ENCODE measurements around the gene FBXO2. TPM values are rescaled to one million over a fixed set of nuclear protein-coding genes. Genes with fewer than 3 reads are reported as not detected.

The FBXO2 gene
- total RNA-seq, 2 experiments from 2014 or later, result 1.3 to 1.8 TPM

DNA sequence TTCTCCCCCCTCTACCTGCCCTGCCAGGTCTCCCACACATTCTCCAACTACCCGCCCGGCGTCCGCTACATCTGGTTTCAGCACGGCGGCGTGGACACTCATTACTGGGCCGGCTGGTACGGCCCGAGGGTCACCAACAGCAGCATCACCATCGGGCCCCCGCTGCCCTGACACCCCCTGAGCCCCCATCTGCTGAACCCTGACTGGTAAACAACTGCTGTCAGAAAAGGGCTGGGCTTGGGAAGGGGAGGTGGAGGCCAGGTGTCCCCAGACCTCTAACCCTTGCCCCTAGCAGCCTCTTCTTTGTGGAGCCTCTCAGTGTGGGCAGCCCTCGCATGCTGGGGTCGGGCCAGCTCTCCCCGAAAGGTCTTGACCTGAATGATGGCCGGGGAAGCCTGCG, 6.9 kb upstream of the FBXO2 start:
- ChIA-PET CTCF (interaction anchor here (3.3 kb wide), 1 partner anchor 11 kb away, joined by 15 read pairs; no protein-coding TSS in a partner anchor), POLR2A (no interaction called here)

DNA sequence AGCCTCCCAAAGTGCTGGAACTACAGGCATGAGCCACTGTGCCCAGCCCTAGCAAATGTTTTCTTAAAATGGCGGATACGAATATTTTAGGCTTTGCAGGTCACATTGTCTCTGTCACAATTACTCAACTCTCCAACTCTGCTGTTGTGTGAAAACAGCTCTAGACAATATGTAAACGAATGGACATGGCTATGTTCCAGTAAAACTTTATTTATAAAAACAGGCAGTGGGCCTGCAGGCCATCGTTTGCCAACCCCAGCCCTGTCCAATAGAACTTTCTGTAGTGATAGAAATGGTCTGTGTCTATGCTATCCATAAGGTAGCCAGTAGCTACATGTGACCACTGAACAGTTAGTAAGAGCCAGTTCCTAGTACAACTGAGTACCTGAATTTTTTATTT, 5.5 kb upstream of the FBXO2 start:
- CTCF ChIA-PET, result interaction anchor here (1.0 to 3.3 kb wide), 2 partner anchors 9 to 76 kb away, joined by 3 to 15 read pairs; partner anchors contain the start of gene AGTRAP
- POLR2A ChIA-PET, result interaction anchor here (0.6 to 1.2 kb wide), 2 partner anchors 11 to 417 kb away, joined by 3 to 4 read pairs; no protein-coding TSS in a partner anchor

DNA sequence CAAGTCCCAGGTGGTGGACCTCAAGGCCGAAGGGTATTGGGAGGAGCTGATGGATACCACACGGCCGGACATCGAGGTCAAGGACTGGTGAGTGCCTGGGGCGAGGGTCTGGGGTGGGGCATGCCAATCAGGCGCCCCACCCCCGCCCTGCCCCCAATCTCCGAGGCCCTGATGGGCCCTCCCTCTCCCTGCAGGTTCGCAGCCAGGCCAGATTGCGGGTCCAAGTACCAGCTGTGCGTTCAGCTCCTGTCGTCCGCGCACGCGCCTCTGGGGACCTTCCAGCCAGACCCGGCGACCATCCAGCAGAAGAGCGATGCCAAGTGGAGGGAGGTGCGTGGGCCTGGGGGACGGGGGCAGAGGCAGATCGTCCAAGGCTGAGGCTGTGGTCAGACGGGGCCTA, 4.3 kb upstream of the FBXO2 start:
- CTCF ChIA-PET, result interaction anchor here (1.2 to 3.3 kb wide), 3 partner anchors 8 to 61 kb away, joined by 3 to 15 read pairs (median 4); no protein-coding TSS in a partner anchor
- POLR2A ChIA-PET, result no interaction called here

DNA sequence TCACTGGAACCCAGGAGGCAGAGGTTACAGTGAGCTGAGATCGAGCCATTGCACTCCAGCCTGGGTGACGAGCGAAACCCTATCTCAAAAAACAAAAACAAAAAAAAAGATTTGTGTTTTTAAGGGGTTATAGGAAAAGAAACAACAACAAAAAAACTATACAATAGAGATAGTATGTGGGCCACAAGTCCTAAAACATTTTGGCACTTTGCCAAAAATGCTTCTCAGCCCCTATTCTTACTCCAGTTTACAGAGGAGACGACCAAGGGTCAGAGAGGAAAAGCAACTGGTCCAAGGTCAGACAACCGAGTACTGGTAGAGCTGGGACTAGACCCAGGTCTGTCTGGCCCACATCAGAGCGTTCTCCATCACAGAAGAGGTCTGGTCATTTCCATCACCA, 3.4 kb upstream of the FBXO2 start:
- ChIA-PET POLR2A (no interaction called here), CTCF (interaction anchor here (0.6 to 1.2 kb wide), 2 partner anchors 62 to 402 kb away, joined by 3 read pairs; no protein-coding TSS in a partner anchor)

DNA sequence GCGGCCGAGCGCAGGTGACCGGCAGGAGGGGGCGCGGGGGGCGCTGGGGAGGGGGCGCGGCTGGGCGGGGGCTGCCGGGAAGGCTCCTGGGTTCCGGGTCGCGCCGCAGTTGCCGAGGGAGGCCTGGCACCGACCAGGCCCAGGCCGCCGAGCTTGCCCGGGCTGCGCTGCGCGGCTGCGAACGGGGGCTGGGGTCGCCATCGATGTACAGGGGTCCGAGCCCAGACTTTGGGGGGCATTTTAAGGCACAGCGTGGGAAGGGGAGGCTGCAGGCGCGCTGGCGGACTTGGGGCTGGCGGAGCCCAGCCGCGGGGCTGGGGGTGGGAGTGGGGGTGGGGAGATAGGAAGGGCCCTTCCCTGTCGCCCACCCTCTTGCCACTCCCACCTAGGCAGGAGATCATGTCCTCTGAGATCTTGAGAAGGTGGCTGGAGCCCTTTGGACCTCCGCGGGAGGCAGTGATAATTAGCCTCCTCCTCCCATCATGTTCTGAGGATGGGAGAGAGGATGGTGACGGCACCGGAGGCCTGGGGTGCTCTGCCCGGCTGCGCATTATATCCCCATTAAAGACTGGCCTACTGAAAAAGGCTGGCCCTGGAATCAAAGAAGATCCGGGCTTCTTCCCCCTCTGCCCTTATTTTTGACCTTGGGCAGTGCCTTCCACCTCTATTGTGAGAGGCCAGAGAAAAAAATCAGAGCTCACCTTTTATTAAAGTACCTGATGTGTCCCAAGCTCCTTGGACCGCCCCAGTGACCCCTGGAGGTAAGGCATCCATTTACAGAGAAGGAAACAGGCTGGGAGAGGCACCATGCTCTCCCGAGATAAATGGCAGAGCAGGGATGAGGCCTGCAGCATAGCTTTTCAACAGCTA, 945 bp upstream of the FBXO2 start:
- ChIA-PET CTCF (interaction anchor here (0.9 to 14.2 kb wide), 5 partner anchors 9 to 68 kb away, joined by 3 to 133 read pairs (median 4); partner anchors contain the start of genes FBXO6 and MAD2L2), POLR2A (interaction anchor here (0.6 to 1.8 kb wide), 3 partner anchors 9 to 211 kb away, joined by 3 to 5 read pairs (median 5); partner anchors contain the start of genes FBXO6 and MAD2L2)

DNA sequence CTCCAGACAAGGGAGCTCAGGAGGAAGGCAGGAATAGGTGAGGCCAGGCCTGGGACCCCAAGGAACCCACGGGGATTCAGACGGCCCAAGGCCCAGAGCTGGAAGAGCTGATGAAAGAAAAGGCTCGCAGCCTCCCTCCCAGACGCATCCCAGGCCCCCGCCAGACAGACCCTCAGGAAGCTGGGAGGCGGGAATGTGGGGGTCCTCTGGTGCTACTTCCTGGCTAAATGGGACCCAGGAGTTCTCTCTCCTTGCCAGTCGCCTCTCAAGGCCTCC, 430 bp downstream of the FBXO2 start:
- ChIA-PET POLR2A (interaction anchor here (1.1 to 1.5 kb wide), 2 partner anchors 11 to 254 kb away, joined by 3 to 6 read pairs; no protein-coding TSS in a partner anchor), CTCF (interaction anchor here (1.7 to 14.2 kb wide), 3 partner anchors 10 to 69 kb away, joined by 7 to 133 read pairs (median 24); partner anchors contain the start of gene FBXO6)

DNA sequence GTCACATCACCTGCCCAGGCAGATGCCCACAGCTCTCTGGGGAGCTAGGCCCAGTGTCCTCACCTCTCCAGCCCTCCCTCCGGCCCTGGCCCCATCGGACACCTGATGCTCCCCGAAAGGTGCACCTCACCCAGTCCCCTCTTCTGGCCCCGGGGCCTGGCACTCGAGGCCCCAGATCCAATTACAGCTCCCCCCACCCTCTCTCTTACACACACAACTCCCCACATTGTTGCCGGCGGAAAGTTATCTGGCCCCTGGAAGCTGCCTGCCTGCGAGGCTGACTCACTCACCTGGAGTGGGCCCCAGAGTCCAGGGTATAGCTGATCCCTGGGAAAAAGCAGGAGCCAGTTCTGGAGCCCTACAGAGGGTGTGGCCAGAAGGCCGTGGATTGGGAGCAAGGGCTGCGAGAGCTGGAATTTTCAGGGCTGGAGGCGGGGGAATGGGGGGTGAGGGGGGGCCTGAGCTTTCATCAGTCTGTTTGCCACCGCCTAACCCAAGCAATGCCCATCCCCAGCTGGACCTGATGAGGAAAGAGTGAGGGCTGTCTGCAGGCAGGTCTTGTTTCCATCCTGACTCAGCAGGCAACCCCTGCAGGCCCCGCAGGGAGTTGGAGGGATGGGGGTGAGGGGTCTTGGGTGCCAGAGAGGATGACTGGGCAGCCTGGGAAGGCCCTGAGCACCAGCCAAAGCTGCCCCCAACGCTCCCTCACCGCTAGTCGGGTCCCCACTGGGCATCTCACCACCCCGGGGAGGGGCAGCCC, 948 bp downstream of the FBXO2 start:
- ChIA-PET POLR2A (interaction anchor here (1.1 to 1.5 kb wide), 2 partner anchors 12 to 255 kb away, joined by 3 to 6 read pairs; no protein-coding TSS in a partner anchor), CTCF (interaction anchor here (1.2 to 14.2 kb wide), 4 partner anchors 9 to 69 kb away, joined by 3 to 133 read pairs (median 16); partner anchors contain the start of gene FBXO6)

DNA sequence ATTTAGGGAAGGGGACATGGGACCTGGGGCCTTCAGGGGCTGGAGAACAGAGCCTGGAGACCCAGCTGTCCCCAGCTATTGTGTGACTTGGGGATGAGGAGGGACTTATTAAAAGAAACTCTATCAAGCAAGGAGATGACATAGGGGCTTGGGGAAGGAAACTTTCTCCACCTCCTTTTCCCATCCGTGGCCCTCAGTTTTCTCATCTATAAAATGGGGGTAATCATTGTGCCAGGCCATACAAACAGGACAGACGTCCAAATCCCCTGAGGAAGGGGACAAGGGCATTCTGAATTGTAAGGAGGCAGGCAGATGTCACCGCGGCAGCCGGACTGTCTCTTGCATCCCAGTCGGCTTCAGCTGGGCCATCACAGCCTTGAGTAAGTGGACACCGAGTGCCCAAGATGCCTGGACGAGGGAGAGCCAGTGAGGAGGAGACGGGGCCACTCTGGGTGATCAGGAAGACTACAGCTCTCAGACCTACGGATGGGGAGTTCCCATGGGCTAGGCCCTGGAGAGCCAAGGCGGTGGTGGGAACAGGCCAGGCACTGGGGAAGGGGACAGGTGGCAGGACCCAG, 1.9 kb downstream of the FBXO2 start:
- CTCF ChIA-PET, result interaction anchor here (1.2 to 14.2 kb wide), 4 partner anchors 10 to 70 kb away, joined by 3 to 133 read pairs (median 16); partner anchors contain the start of gene FBXO6
- POLR2A ChIA-PET, result interaction anchor here (1.5 kb wide), 1 partner anchor 256 kb away, joined by 6 read pairs; no protein-coding TSS in a partner anchor

DNA sequence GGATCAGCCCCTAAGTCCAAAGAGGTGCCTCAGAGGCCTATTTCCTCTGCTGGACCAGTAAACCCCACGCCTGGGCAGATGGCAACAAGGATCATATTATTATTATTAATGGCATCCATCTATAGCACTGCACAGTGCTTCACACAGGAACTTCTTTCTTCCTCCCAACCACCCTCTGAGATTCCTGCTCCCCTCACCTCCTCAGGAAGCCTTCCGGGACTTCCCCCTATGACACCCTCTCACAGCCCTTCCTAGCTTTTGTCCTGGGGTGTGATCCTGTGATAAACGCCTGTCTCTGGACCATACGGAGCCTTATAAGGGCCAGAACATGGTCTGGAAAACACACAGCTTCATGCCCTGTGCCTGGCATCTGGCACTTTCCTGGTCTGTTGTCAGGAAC, 3.2 kb downstream of the FBXO2 start:
- ChIA-PET CTCF (interaction anchor here (1.2 to 14.2 kb wide), 9 partner anchors 9 to 91 kb away, joined by 3 to 133 read pairs (median 6); partner anchors contain the start of genes AGTRAP and FBXO6), POLR2A (interaction anchor here (1.1 to 2.0 kb wide), 2 partner anchors 14 to 69 kb away, joined by 5 to 12 read pairs; no protein-coding TSS in a partner anchor)

DNA sequence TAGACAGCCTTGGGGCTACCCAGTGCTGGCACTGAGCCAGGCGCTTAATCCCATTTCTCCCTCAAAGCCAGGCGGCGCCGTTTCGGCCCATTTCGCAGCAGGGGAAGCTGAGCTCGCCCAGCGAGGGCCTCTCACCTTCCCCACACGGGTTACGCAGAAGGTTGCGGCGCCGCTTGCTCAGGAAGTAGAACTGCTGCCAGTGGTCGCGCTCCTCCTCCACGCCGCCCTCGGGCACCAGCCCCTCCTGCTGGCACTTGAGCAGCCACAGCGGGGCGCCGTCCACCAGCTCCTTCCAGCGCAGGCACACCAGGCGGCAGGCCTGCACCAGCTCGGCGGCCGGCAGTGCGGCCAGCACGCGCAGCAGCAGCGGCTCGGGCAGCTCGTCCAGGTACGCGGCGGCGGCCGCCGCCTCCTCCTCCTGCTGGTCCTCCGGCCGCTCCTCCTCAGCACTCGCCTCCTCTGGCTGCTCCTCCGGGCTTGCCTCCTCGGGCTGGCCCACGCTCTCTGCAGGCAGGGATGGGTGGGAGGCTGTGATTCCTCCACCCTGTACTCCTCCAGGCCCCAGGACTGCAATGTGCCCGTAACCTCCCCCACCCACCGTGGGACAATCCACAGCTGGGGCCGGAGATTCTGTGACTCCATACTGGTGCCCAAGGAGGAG, 3.8 kb downstream of the FBXO2 start:
- ChIA-PET CTCF (interaction anchor here (0.9 to 14.2 kb wide), 15 partner anchors 9 to 613 kb away, joined by 3 to 133 read pairs (median 5); partner anchors contain the start of genes AGTRAP and FBXO6), POLR2A (interaction anchor here (0.9 to 2.0 kb wide), 3 partner anchors 13 to 69 kb away, joined by 5 to 12 read pairs (median 6); no protein-coding TSS in a partner anchor)

DNA sequence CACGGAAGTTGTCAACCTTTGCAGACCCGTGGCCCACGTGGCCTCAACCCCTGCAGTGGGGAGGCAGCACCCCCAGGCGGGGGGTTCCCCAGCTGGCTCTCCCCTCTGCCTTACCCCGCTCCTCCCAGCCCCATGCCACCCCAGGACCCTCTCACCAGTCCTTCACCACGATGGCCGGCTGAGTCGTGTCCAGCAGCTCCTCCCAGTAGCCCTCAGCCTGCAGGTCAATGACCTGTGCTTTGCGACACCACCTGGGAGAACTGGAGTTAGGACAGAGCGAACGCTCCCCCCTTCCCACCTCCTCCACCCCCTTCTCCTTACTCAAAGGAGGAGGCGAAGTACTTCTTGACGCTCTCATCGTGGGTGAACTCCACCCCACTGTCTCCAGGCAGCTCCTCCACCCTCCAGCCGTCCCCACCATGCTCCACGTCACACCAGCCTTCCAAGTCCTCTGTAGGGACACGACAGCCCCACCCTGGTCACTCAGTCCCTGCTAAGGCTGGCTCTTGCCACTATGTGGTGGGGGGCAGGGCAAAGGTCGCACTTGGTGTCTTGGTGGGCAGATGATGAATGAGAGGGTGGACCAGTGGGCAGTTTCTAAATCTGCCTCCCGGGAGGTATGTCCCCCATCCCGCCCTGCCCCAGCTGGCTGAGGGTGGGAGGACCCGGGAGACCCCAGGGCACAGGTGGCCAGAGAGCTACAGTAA, 4.5 kb downstream of the FBXO2 start:
- ChIA-PET POLR2A (interaction anchor here (0.5 to 2.0 kb wide), 4 partner anchors 13 to 660 kb away, joined by 5 to 12 read pairs (median 8); no protein-coding TSS in a partner anchor), CTCF (interaction anchor here (0.9 to 14.2 kb wide), 16 partner anchors 10 to 612 kb away, joined by 3 to 133 read pairs (median 5); partner anchors contain the start of genes AGTRAP and FBXO6)

DNA sequence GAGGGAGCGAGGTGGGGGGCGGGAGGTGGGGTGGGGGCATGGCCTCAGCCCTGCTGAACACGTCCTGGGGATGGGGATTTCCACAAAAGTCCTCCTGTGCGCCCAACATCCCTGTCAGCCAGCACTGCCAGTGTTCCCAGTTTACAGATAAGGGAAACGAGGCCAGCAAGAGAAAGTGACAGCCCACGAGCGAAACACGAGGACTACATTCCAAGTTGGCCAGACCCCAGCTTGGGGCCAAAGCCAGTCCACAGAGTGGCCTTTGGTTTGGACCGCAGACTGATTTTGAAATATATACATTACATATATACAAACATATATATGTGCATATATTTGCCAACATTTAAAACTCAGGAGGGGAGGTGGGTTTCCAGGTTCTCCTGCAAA, 5.0 kb downstream of the FBXO2 start:
- CTCF ChIA-PET, result interaction anchor here (1.2 to 14.2 kb wide), 10 partner anchors 10 to 612 kb away, joined by 3 to 133 read pairs (median 6); partner anchors contain the start of gene FBXO6
- POLR2A ChIA-PET, result interaction anchor here (0.5 kb wide), 2 partner anchors 260 to 660 kb away, joined by 7 to 9 read pairs; no protein-coding TSS in a partner anchor

DNA sequence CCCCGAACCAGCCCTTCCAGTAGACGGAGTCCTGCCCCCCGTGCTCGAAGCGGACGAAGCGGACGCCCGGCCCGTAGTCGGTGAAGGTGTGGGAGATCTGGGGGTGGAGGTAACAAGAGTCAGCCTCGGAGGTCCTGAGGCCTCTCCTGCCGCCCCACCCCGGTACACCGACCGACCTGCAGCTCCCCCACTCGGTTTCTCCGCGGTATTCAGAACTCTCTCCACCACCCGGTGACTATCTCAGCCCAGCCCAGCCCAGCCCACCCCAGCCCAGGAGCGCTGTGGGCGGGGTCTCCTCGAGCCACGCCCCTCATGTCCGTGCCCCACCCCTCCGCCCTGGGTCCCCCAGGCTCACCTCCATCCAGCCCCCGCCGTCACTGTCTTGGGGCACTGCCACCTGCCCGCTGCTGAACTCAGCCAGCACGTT, 5.5 kb downstream of the FBXO2 start:
- ChIA-PET POLR2A (interaction anchor here (0.5 kb wide), 1 partner anchor 261 kb away, joined by 7 read pairs; no protein-coding TSS in a partner anchor), CTCF (interaction anchor here (1.3 to 14.2 kb wide), 5 partner anchors 11 to 407 kb away, joined by 3 to 133 read pairs (median 10); partner anchors contain the start of gene FBXO6)

DNA sequence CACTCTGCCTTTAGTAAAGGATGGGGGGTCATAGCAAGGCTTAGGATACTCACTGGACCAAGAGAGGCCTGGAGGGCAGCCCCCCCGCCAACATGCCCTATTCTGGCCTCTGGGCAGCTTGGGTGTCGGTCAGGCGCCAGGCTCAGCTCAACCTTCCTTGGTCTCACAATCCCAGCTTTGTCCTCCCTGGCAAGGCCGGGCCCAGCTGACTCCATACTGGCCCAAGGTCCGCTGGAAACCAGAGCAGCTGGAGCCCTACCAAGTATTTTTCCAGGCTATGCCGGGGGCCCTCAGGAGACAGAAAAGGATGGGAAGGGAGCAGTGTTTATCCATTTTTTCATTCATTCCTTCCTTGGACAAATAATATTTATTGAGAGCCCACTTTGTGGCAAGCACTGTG, 6.2 kb downstream of the FBXO2 start:
- CTCF ChIA-PET, result interaction anchor here (1.8 to 14.2 kb wide), 2 partner anchors 45 to 75 kb away, joined by 4 to 133 read pairs; no protein-coding TSS in a partner anchor

DNA sequence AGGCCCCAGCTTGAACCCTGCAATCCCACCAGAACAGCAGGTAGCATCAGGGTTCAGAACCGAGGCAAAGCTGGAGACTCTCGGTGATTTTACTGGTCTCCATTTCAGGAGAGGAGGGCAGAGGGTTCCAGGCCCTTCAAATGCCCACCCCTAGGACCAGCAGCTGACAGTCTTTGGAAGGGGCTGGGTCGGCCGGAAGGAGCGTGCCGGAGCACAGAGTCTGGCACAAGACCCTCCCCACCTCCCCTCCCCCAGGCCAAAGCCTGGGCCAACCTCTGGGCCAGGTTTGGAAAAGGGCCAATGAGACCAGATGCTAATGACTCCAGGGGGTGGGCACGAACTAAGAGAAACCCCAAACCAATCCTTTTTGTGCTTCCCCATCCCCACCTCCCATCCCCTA, 6.9 kb downstream of the FBXO2 start:
- CTCF ChIA-PET, result interaction anchor here (0.9 to 14.2 kb wide), 4 partner anchors 10 to 75 kb away, joined by 3 to 133 read pairs (median 4); no protein-coding TSS in a partner anchor

More for the DNA sequence above, 6.2 kb downstream of the FBXO2 start:
- POLR2A ChIA-PET, result no interaction called here

DNA sequence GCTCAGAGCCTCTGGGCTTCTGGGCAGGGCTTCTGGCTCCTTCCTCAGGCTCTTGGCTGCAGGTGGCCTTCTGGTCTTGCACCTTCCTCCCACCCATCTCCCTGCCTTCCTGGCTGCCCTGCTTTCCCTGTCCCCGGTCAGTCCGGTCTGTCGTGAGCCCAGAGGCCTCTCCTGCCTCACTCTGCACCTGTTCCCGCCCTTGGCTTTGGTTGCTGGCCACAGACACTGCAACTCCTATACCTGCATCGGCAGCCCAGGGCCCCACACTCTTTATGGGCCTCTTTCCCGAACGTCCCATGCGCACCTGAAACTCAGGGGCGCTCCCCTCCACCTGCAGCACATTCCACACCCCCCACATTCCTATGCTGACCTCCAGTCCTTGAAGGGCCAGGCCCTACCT, 7.9 kb downstream of the FBXO2 start:
- CTCF ChIA-PET, result interaction anchor here (0.6 to 14.2 kb wide), 17 partner anchors 9 to 608 kb away, joined by 3 to 133 read pairs (median 3); partner anchors contain the start of genes CLCN6, MAD2L2 and MTHFR
- POLR2A ChIA-PET, result no interaction called here

More for the DNA sequence above, 6.9 kb downstream of the FBXO2 start:
- POLR2A ChIA-PET, result no interaction called here
